Superior temporal gyrus (tissue), 1 donor: Measurements from ENCODE around the gene POU6F1.
"Not testable (repeated sequence)": the region's sequence is repeated elsewhere in the genome, so short reads cannot be mapped to it uniquely, and the experiment has no call there.

Experiments
- DNase-seq: peaks from one replicate; pipeline ENCODE4 v3.0.0-alpha.2; 2016; ENCODE audit errors: extremely low spot score

The POU6F1 gene, protein sequence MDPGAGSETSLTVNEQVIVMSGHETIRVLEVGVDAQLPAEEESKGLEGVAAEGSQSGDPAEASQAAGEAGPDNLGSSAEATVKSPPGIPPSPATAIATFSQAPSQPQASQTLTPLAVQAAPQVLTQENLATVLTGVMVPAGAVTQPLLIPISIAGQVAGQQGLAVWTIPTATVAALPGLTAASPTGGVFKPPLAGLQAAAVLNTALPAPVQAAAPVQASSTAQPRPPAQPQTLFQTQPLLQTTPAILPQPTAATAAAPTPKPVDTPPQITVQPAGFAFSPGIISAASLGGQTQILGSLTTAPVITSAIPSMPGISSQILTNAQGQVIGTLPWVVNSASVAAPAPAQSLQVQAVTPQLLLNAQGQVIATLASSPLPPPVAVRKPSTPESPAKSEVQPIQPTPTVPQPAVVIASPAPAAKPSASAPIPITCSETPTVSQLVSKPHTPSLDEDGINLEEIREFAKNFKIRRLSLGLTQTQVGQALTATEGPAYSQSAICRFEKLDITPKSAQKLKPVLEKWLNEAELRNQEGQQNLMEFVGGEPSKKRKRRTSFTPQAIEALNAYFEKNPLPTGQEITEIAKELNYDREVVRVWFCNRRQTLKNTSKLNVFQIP

DNA sequence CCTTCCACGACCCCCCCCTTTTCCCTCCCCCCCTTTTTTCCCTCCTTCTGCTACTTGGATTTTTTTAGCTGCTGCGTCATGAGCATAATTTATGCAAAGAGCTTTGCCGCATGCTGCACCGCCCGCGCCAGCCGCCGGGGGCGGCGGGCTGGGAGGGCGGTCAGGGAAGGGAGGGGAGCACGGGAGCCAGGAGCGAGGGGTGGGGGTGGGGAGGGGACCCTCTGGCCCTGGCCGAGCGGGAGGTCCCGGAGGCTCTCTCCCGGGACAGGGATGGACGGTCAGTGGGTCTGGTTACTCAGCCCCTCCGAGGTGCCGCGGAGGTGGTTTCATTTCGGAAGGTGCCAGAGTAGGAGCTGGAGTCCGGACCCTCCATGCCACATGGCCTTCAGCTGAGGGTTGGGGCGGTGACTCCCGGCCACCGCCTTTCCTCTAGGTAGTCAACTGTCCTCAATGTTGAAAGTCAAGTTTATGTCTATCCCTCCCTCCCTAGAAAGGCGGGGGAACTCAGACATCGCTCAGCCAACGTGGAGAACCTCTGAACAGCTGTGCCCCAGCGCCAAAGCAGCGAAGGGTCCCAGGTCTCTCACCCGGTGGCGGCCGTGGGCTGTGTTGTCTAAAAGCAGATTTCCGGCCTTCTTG is at the start of gene POU6F1:
Gene POU6F1, minus strand, starts transcription at position 95 of the 639 bp plus-strand sequence. CDS start 11,226 bp downstream, outside the sequence.
- peak; percentile 75 for DNase-seq

DNA sequence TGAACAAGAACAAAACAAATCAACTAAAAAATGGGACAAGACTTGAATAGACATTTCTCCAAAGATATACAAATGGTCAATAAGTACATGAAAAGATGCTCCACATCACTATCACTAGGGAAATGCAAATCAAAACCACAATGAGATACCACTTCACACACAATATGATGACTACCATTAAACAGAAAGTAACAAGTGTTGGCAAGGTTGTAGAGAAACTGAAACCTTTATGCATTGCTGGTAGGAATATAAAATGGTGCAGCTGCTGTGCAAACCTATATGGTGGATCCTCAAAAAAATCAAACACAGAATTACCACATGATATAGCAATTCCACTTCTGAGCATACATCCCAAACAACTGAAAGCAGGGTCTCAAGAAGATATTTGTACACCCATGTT is 47.2 kb upstream of the POU6F1 start:
- no peak for DNase-seq

DNA sequence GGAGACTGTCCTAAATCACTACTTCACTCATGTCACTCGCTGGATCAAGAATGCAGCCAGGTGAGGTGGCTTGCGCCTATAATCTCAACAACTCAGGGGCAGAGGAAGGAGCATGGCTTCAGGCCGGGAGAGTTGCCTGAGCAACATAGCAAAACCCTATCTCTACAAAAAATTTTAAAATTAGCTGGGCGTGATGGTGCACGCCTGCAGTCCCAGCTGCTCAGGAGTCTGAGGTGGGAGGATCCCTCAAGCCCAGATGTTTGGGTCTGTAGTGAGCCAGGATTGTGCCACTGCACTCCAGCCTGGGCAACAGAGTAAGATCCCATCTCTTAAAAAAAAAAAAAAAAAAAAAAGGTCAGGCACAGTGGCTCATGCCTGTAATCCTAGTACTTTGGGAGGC is 46.4 kb upstream of the POU6F1 start:
- DNase-seq = no peak

DNA sequence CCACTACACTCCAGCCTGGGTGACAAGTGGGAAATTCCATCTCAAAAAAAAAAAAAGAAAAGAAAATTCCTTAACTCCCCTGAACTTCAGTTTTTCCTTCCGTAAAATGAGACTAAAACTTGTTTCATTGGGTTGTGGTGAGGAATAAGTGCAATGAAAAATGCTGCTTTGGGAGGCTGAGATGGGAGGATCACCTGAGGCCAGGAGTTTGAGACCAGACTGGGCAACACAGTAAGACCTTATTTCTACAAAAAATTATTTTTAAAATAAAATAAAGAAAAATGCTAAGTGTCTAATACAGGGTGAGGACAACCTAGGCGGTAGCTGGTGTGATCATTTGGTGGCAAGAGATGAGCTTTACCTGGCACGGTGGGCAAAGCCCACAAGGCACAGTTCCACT is 45.5 kb upstream of the POU6F1 start:
- no peak for DNase-seq

DNA sequence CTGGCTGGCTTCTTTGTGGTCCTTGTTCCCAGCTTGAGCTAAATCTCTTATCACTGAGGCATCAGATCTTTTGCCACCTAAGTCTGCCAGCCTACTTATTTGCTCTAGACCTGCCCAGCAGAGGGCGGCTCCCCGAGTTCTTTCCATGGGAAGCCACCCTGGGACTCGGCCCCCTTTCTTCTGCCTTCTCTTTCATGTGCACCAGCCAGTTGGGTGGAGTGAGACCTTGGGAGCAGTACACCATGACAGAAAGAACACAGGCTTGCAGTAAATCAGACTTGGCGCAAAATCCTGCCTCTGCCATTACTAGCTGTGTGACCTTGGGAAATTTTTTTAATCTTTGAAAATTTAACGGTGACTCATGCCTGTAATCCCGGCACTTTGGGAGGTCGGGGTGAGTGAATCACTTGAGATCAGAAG is 44.9 kb upstream of the POU6F1 start:
- DNase-seq = no peak

DNA sequence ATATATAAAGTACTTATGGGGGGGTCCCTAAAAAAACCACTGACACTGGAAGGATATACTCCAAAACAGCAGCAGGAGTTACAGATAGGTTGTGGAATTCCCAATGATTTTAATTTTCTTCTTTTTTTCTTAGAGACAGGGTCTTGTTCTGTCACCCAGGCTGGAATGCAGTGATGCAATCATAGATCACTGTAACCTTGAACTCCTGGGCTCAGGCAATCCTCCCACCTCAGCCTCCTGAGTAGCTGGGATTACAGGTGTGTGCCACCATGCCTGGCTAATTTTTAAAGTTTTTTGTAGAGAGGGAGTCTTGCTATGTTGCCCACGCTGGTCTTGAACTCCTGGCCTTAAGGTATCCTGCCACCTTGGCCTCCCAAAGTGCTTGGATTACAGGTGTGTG is 41.7 kb upstream of the POU6F1 start:
- not testable (repeated sequence) for DNase-seq

DNA sequence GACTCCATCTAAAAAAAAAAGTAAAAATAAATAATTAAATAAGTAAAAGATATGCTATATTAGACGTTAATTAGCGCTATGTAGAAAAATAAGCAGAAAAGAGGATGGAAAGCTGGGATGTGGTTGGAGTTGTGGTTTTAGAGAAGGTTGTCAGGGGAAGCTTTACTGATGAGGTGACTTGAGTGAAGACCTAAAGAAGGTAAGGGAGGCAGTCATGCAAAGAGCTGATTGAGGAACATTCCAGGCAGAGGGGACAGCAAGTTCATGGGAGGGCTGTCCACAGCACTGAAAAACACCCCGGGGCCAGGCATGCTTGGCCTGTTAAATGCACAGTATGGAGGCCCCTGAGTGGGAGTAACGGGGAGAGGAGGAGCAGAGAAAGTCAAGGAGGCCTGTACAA is 36.7 kb upstream of the POU6F1 start:
- no peak for DNase-seq

DNA sequence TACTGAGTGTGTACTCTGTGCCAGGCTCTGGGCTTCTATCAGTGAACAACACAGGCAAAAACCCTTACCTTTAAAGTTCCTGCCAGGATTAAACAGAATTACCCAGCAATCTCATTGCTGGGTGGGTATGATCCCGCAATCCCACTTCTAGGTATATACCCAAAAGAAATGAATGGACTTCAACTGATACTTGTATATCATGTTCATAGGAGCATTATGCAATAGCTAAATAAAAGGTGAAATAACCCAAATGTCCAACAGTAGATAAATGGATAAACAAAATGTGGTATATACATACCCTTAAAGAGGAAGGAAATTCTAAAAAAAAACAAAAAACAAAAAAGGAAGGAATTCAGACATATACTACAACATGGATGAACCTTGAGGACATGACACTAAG is 35.4 kb upstream of the POU6F1 start:
- no peak for DNase-seq

DNA sequence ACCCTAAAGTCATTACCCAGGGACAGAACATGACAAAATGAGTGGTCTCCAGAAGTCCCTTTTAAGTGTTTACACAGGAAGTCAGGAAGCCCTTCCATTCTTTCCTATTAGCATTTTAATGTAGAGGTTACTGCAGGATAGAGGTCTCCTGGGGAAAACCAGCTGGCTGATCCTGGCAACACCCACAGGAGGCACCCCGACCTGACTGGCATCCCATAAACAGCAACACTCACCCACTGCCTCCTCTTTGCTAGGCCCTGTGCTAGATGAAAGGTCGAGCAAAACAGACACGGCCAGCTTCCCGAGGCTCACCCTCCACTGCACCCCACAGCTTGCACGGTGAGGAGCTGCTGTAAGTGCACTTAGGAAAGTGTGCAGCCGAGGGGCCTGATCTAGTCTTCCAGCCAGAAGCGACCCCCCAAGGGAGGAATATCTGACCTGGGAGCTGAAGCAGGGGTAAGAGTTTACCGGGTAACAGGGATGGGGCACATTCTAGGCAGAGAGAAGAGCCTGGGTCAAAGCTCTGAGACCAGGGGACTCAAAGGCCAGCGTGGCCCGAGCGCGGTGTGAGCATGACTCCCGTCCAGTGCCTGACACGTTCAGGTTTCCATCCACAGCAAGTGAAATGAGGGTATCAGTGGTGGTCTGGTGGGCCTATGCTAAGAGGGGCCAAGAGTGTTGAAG is 29.8 kb upstream of the POU6F1 start:
- DNase-seq = no peak

DNA sequence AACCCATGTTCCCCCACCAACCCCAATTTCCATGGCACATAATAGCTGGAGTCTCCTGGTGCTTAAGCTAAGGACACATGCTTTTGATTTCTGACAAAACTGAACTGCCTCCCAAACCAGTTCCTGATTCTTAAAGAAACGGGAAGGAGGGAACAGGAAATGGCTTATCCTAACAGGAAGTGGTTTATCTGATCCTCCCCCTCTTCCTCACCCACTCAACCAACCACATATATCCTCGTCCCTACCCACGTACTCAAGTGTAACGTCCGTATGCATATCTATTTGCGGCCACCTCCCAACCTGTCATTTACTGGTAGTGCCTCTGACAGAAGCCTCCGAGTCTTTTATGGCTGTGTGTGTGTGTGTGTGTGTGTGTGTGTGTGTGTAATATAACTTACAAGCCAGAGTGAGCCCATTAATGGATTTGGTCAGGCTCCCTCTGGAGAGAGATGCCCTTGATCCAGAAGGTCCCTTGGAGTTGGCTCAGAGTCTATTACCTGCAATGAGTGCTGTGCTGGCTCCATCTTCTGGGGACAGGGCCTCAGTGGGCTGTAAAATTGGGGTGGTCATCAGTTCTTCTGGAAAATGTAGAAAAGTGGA is 28.5 kb upstream of the POU6F1 start:
- no peak for DNase-seq

DNA sequence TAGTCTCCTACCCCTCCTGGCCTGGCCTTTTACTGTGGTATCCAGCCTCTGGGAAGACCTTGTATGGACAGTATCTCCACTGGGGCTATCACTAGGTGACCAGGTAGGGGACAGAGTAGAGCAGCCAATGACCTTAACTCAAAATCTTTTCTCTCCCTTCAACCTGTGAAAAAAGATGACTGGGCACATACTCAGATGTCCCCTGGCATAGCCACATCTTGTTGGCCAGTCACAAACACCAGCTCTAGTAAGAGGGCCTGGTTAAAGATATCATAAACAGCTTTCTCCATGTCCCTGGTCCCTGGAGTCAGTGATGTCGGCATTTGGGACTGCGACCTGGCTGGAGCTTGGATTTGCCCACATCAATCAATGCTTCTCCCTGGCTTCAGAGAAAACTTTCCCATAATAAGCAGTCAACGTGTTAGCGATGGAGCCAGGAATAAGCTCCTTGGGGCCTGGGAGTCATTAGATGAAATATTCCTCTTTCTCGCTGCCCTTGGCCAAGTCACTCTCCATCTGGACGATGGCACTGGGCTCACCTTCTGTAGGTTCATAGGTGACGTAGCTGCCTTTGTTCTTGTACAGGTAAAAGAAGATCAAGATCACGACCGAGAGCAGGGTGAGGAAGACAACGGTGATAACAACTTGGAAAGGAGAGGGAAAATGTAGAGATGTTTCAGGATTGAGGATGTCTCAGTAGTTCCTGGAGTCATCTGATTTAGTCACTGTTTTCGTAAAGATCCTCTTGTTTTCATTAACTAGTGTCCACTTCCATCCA is 27.8 kb upstream of the POU6F1 start:
- no peak for DNase-seq

DNA sequence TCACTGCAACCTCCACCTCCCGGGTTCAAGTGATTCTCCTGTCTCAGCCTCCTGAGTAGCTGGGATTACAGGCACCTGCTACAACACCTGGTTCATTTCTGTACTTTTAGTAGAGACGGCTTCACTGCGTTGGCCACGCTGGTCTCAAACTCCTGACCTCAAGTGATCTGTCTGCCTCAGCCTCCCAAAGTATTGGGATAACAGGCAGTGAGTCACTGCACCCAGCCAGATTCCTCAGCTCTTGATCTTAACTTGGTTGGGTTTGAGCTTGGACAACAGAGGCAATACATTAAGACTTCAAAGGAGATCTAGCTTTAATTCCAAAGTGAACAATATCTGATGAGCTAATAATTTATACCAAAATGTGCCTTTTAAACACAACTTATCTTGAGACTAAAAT is 26.4 kb upstream of the POU6F1 start:
- no peak for DNase-seq

DNA sequence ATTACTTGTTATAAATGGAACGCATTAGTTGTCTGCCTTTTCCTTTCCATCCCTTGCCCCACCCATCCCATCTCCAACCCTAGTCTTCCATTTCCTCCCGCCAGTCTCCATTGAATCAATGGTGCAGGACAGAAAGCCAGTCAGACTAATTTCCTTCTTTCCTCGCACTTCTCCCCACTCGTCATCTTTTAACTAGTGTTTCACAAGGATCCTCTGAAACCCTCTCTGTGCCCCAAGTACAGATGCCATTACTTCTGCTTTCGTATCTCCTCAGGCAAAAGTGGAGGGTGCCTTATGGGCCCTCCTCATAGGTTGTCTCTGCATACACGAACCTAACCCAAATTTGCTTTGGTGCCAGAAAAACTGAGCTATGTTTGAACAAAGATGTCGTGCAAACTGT is 25.0 kb upstream of the POU6F1 start:
- DNase-seq = no peak

DNA sequence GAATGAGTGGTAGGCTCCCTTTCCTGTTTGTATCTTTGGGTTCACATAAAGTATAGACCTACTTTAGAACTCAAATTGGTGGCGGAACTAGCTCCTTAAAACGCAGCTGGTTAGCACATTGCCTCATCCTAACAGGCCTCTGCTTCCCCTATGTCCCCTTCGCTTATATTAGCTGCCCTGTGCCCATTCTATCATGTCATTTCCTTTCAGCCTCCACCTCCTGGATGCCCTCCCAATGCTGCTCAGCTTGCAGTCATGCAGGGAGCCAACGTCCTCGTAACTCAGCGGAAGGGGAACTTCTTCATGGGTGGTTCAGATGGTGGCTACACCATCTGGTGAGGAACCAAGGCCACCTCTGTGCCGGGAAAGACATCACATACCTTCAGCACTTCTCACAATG is 24.3 kb upstream of the POU6F1 start:
- no peak for DNase-seq

DNA sequence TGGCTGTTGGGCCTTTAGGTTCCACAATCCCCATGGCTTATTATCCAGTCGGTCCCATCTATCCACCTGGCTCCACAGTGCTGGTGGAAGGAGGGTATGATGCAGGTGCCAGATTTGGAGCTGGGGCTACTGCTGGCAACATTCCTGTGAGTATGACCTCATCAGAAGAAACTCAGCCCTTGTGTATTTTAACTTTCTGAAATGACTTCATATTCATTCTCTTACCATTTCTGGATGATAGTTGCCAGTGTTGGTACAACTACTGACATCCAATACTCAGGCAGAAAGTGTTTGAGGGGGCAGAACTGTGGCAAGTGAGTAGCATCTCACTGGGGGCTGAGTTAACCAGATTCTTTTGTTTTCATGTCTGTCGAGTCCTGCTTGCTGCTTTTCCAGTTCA is 23.1 kb upstream of the POU6F1 start:
- no peak for DNase-seq

DNA sequence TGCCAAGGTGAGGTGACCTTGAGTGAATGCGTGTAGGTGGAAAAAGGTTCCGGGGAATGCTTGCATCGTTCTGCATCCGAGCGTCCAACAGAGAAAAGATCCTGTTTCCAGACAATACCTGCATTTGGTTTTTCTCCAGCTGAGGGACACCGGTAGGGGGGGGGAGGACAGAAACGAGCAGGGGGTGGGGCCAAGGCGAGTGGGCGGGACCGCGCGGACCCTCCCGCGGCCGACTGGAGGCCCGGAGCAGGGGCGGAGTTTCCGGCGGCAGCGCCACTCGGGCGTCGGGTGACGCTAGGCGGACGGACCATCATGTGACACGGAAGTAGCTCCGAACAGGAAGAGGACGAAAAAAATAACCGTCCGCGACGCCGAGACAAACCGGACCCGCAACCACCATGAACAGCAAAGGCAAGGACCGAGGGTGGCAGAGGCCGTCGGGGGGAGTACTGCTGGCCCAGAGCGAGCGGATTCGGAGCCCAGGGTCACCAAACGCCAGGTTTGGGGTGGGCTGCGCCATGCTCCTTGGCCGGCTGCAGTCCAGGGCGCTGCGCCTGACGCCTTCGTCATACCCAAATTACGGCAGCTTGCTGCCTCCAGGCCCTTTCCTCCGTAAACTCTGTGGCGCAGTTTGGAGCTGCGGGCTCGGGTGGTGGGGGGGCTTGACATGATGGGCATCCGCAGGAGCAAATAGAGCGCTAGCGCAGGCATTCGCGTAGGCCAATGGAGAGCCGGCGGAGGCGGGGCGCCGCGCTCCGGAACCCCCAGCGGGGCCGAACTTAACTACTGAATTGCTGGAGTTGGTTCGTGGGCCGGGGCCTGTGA is 20.9 kb upstream of the POU6F1 start, which contains the start of gene DAZAP2:
Gene DAZAP2, plus strand, starts transcription at position 317 of the 825 bp plus-strand sequence. Its CDS starts 82 bp downstream, at position 399.
- DNase-seq = peak; percentile 96

DNA sequence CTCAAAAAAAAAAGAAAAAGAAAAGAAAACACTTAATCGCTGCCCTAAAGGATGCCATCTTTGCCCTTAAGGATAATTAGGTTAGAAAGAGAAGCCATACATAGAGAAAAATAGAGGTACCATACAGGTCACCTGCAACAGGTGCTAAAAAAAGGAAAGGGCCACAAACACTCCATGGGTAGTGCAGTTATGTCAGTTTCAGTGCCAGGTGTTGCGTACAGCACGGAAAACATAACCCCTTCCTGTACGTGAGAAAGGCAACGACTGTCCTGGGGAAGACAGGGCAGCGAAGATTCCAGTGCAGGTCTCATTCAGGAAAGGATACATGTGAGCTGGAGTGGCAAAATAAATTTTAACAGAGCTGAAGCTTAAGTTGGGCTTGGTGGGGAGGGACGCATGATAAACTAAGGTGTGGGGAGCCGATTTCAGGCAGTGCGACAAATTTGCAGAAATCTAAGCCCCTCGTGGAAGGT is 20.2 kb upstream of the POU6F1 start:
- DNase-seq = peak; percentile 42

DNA sequence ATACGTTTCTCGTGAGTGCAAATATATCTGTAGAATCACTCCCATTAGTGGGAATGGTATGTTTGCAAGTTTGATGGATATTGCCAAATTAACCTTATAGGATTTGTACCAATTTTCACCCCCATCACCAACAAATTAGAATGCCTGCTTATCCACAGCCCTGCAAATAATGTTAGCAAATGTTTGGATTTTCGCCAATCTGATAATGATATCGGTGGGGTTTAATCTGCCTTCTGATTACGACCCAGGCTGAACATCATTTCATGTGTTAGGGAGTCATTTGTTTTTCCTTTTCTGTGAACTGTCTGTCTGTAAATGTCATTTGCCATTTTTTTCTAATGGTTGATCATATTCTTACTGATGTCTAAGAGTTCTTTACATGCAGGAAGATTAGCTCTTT is 16.7 kb upstream of the POU6F1 start:
- DNase-seq = no peak

DNA sequence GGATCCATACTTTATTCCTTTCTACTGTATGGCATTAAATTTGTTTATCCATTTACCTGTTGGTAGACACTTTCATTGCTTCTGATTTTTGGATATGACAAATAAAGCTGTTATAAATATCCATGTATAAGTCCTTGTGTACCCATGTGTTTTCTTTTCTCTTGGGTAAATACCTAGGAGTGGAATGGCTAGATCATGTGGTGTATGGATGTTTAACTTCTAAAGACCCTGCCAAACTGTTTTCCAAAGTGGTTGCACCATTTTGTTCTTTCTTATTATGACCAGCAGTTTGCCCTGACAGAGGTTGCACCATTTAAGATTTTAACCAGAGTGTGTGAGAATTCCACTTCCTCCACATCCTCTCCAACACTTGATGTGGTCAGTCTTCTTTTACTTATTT is 14.8 kb upstream of the POU6F1 start:
- DNase-seq = no peak
